MM.1S (cell line): ENCODE data around the gene CAPN15.

Experiments
- EZH2 ChIP-seq: fragments of 300-600 bp; sonication (generic); optimal IDR thresholded peaks from 2 replicates; pipeline ENCODE3; 2017; ENCODE audit warnings: low read depth, mild to moderate bottlenecking, antibody characterized with exemption, low read length, mixed read lengths
- EZH2phosphoT487 ChIP-seq: fragments of 300-600 bp; sonication (generic); IDR thresholded peaks from 2 replicates; pipeline ENCODE4 v1.6.1; 2018; ENCODE audit warnings: antibody characterized with exemption, low read length
- TF ChIP-seq, protein P1 (sequence below): fragments of 300-600 bp; sonication (generic); IDR thresholded peaks from 2 replicates; pipeline ENCODE4 v1.5.1; 2016; ENCODE audit warnings: antibody characterized with exemption, low read length, mixed read lengths

GRCh38 chr16:554297-554621, 26.7 kb downstream of the CAPN15 start:
- TF ChIP-seq, protein P1, sequence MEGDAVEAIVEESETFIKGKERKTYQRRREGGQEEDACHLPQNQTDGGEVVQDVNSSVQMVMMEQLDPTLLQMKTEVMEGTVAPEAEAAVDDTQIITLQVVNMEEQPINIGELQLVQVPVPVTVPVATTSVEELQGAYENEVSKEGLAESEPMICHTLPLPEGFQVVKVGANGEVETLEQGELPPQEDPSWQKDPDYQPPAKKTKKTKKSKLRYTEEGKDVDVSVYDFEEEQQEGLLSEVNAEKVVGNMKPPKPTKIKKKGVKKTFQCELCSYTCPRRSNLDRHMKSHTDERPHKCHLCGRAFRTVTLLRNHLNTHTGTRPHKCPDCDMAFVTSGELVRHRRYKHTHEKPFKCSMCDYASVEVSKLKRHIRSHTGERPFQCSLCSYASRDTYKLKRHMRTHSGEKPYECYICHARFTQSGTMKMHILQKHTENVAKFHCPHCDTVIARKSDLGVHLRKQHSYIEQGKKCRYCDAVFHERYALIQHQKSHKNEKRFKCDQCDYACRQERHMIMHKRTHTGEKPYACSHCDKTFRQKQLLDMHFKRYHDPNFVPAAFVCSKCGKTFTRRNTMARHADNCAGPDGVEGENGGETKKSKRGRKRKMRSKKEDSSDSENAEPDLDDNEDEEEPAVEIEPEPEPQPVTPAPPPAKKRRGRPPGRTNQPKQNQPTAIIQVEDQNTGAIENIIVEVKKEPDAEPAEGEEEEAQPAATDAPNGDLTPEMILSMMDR, result no peak
- no peak for TF ChIP-seq EZH2
- no peak for TF ChIP-seq EZH2phosphoT487
